HFF-Myc (cell line): ENCODE measurements around the gene MRPL54.
A peak's percentile ranks its signal among the peaks of the same experiment; 100 is the strongest.

Experiments
- DNase-seq: peaks from one replicate; pipeline ENCODE4 v3.0.0-alpha.2; 2011; ENCODE audit warnings: low read depth; ENCODE audit errors: extremely low read depth
- H3K4me3 ChIP-seq: replicated peaks from 2 replicates; pipeline ENCODE4 v1.5.1; 2011; ENCODE audit warnings: low read depth, mild to moderate bottlenecking, control low read depth, low read length
- TF ChIP-seq, protein P1 (sequence below): IDR thresholded peaks from 2 replicates; pipeline ENCODE4 v1.5.1; 2012; ENCODE audit warnings: mild to moderate bottlenecking, low read depth, low read length, control low read depth; ENCODE audit errors: missing control alignments

The MRPL54 gene

DNA sequence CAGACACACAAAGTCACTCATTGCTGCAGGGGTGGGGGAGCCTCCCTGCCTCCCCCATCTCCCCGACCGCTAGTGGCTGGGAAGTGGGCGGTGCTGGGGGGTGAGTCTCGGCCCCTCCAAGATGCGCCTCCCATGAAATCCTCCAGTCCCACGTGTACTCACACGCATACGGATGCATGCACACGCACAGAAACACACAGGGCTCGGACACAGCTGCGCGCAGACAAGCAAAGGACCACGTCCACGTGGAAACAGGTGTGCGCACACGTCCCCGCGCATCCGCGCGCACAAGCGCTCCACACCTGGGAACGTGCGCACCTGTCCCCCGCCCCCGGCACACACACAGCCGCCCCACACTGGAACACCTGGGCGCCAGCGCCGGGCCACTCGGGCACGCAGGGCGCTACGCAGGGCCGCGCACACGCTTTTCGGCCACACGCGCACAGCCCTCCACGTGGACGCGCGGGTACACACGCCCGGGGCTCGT lies 23.0 kb downstream of the MRPL54 start:
- H3K4me3 ChIP-seq, result peak overlapping the region; percentile 37
- no peak for DNase-seq
- TF ChIP-seq, protein P1, sequence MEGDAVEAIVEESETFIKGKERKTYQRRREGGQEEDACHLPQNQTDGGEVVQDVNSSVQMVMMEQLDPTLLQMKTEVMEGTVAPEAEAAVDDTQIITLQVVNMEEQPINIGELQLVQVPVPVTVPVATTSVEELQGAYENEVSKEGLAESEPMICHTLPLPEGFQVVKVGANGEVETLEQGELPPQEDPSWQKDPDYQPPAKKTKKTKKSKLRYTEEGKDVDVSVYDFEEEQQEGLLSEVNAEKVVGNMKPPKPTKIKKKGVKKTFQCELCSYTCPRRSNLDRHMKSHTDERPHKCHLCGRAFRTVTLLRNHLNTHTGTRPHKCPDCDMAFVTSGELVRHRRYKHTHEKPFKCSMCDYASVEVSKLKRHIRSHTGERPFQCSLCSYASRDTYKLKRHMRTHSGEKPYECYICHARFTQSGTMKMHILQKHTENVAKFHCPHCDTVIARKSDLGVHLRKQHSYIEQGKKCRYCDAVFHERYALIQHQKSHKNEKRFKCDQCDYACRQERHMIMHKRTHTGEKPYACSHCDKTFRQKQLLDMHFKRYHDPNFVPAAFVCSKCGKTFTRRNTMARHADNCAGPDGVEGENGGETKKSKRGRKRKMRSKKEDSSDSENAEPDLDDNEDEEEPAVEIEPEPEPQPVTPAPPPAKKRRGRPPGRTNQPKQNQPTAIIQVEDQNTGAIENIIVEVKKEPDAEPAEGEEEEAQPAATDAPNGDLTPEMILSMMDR, result no peak

DNA sequence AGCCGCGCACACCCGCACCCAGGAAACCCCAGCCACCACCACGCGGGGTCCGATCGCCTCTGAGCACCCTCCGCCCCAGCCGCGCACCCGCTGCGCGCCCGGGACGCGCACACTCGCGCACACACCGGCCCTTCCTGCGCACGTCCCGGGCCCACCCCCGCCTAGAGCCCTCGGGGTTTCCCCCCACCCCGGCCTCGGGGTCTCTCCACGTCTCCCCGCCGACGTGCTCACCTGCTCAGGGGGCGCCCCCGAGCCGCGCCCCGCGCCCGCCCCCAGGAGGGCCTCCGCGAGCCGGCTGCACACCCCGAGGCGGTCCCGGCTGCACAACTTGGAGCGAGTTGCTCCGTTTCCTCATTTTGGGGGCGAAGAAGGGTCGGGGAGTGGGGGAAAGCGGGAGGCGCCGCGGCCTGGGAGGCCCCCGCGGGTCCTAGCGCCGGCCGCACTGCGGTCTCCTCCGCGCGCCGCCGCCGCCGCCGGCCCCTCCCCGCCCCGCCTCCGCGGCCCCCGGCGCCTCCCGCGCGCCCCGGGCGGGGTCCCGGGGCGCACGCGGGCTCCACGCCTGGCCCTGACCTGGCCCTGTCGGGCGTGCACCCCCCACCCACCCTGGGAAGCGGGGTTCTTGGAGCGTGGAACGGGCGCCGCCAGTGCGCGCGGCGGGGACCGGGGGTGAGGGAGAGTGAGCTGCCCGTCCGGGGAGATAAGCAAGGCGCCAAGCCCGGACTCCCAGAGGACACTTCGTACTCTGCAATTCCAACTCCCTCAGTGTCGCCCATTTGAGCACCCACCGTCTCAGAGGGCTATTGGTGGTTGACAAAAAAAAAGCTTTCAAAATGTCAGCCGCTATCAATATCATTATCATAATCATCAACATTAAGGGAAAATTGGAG lies 23.7 kb downstream of the MRPL54 start, which contains the start of gene MATK:
TSS of gene MATK (minus strand) at position 444 of the 887 bp plus-strand sequence. CDS start 1,246 bp downstream, outside the sequence.
- no peak for DNase-seq
- peak within 1 kb of the TSS; percentile 37 for H3K4me3 ChIP-seq
- TF ChIP-seq, protein P1, result no peak

DNA sequence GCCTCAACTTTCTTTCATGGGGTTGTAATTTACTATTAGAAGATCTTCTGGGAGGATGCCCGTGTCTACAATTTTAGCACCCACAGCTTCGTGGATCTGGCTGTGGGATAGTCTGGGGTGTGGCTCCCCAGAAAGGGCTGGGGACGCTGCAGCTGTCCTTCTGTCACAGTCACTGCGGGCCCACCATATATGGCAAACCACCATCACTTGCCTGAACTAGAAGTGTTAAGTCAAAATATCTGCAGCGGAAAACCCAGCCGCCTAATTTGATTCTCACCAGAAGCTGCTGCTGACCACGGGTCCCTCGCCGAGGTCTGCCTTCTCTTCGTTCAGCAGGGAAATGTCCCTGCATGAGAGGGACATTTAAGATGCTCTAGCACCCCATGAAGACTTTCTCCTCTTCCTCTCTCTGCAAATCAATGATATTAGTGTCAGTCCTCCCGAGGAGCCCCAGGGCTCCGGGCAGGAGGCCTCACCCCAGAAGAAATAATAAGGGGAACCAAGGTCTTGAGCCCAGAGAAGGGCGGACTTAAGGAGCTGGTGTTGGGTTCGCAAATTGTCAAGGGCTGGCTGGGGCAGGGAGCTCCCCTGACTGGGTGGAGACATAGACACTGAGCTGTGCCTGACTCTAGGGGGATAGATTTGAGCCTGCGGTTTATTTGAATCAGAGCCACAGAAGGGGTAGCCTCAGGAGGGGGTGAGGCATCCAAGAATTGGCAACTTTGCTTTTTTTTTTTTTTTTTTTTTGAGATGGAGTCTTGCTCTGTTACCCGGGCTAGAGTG lies 26.7 kb downstream of the MRPL54 start:
- TF ChIP-seq, protein P1, result no peak
- no peak for DNase-seq

DNA sequence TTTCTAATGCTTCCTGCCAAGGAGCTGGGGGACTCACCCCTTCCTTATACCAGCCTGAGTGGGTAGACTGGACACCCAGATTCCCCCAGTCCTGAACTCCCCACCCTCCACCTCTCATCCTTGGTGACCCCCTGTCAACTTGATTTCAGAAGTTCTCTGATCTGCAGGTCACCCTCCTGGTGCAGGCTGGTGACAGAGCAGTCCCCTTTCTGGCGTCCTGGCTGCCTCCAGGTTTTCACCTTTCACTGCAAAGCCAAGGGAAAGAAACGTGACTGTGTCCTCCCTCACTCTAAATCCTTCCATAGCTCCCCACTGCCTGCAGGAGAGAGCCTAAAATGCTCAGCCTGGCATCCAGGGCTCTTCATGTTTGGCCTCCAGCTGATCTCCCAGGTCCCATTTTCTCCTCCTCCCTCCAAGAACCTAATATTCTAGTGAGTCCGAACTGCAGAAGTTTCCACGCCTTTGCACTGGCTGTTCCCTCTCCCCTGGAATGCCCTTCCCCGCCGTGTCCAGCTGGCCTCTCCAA lies 27.8 kb downstream of the MRPL54 start:
- TF ChIP-seq, protein P1, result no peak
- no peak overlapping the region for H3K4me3 ChIP-seq
- DNase-seq, result no peak

More for the DNA sequence above, 26.7 kb downstream of the MRPL54 start:
- no peak overlapping the region for H3K4me3 ChIP-seq

DNA sequence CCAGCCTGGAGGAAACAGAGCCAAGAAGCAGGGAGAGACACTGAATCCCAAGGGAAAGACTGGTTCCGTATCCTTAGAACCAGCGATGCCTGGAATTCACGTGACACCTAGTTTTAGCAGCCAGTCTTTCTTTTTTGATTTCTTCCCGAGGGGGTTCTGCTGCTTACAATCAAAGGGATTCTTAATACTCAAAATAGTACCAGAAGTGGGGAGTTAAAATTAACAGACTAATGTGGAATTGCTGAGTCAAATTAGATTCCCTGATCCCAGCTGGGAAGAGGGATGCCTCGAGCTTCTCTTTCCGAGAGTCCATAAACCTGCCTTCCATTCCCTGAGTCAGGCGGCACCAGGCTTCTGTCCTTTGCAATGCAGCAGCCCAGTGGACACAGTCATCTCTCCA lies 28.5 kb downstream of the MRPL54 start:
- no peak overlapping the region for H3K4me3 ChIP-seq
- DNase-seq, result no peak
- TF ChIP-seq, protein P1, result no peak

DNA sequence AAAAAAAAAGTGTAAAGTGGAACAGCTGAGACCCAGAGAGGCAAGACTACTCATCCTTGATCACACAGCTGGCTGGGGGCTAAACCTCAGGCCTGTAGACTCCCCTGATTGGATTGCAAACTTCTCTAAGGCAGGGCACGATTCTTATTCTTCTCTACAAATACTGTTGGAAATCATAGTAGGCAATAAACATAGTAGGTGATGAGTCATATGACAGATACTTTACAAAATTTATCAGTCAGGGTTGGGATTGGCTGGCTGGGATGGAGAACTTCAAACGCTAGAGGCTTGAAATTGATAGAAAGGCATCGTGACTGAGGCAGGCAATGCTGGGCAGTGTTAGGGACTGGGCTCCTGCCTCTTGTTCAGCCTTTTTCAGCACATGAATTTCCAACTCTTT lies 29.6 kb downstream of the MRPL54 start:
- TF ChIP-seq, protein P1, result no peak
- DNase-seq, result no peak
- H3K4me3 ChIP-seq, result no peak overlapping the region
